ENCODE data around the gene PTH2.
A peak's percentile ranks its signal among the peaks of the same experiment; 100 is the strongest.

The PTH2 gene

DNA sequence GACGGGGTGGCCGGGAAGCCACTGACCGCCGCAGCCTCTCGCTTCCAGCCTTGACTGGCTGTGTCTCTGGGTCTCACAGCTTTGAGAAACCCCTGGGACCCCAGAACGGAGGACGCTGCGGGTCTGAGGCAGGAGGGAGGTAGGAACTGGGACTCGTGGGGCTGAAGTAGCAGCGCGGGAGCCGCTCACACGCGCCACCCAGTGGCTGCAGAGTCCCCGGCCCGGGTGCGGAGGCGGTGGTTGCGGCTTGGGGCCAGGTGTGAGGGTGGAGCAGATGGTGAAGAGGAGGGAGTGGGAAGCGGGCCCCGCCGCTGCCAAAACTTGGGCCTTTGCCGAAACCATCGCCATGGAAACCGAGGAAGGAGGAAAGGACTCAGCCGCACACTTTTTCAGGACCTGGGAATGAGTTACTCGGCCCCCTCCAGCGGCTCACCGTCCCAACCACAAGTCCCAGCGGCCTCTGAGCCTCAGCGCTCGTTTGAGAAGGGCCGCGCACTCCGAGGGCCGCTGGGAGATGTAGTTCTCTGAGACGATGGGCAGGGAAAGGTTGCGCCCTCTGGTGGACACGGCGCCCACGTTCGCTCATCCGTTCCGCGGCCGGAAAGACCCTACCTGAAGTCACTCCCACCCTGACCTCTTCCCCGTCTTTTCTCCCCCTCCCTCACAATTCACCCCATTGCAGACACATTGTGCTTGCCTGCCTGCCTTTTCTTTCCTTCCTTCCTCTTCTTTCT, 20.3 kb upstream of the PTH2 start:
- DNase-seq: peak; percentile 94
- Histone ChIP-seq H3K4me3 (ENCODE audit: low read depth, low read length) (peak overlapping the region; percentile 63), H3K27me3 (ENCODE audit: insufficient read depth, low read depth, severe bottlenecking) (no peaks in the 10 kb centered on the region), H3K9me3 (ENCODE audit: severe bottlenecking) (no peaks in the 10 kb centered on the region), H3K27ac (peak overlapping the region; percentile 67), H3K36me3 (peaks cover 21% of the 10 kb centered on the region)
- TF ChIP-seq, protein P1, sequence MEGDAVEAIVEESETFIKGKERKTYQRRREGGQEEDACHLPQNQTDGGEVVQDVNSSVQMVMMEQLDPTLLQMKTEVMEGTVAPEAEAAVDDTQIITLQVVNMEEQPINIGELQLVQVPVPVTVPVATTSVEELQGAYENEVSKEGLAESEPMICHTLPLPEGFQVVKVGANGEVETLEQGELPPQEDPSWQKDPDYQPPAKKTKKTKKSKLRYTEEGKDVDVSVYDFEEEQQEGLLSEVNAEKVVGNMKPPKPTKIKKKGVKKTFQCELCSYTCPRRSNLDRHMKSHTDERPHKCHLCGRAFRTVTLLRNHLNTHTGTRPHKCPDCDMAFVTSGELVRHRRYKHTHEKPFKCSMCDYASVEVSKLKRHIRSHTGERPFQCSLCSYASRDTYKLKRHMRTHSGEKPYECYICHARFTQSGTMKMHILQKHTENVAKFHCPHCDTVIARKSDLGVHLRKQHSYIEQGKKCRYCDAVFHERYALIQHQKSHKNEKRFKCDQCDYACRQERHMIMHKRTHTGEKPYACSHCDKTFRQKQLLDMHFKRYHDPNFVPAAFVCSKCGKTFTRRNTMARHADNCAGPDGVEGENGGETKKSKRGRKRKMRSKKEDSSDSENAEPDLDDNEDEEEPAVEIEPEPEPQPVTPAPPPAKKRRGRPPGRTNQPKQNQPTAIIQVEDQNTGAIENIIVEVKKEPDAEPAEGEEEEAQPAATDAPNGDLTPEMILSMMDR (IDR thresholded peaks at IDR 0.05; ENCODE audit: low read depth, low read length): peak; percentile 90

DNA sequence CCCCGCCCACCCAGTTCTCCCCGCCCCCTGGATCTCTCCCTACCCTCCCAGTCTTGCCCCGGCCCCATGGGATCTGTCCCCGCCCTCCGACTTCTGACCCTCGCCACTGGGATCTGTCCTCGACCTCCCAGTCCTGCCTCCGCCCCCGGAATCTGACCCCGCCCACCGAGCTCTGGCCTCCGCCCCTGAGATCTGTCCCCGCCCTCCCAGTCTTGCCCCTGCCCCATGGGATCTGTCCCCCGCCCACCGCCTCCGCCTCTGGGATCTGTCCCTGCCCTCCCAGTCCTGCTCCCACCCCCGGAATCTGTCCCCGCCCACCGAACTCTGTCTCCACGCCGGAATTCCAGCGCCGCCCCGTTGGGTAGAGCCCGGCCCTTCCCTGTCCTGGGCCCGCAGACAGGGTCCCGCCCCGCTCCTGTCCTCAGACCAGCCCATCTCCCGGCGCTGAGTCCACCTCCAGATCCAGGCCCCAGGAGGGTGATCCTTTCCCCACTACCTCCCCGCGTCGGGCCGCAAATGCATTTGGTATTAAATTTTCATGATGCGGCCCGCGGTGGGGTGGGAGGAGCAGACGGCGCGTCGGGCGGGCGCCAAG, 19.6 kb upstream of the PTH2 start:
- H3K27me3 ChIP-seq (ENCODE audit: insufficient read depth, low read depth, severe bottlenecking): no peaks in the 10 kb centered on the region
- peak; percentile 99 for DNase-seq
- peak overlapping the region; percentile 67 for H3K27ac ChIP-seq
- H3K36me3 ChIP-seq: peaks cover 15% of the 10 kb centered on the region
- no peaks in the 10 kb centered on the region for H3K9me3 ChIP-seq (ENCODE audit: severe bottlenecking)
- H3K4me3 ChIP-seq (ENCODE audit: low read depth, low read length): peak overlapping the region; percentile 63
- TF ChIP-seq, protein P1 (IDR thresholded peaks at IDR 0.05; ENCODE audit: low read depth, low read length): no peak

DNA sequence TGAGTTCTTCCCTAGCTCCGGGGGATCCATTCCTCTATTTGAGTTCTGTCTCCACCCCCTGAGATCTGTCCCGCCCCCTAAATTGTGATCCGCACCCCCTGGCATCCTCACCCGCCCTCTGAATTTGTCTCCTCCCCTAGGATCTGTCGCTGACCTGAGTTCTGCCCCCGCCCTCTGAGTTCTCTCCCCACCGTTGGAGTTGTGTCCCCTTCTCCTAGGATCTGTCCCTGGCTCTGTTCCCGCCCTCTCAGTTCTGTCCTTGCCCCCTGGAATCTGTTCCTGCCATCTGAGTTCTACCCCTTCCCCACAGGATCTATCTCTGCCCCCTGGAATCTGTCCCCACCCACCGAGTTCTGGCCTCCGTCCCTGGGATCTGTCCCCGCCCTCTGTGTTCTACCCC, 19.1 kb upstream of the PTH2 start:
- Histone ChIP-seq H3K27me3 (ENCODE audit: insufficient read depth, low read depth, severe bottlenecking) (no peaks in the 10 kb centered on the region), H3K9me3 (ENCODE audit: severe bottlenecking) (no peaks in the 10 kb centered on the region), H3K27ac (peak overlapping the region; percentile 41), H3K36me3 (peaks cover 11% of the 10 kb centered on the region), H3K4me3 (ENCODE audit: low read depth, low read length) (peak overlapping the region; percentile 54)
- DNase-seq: peak; percentile 76
- TF ChIP-seq, protein P1 (IDR thresholded peaks at IDR 0.05; ENCODE audit: low read depth, low read length): no peak

DNA sequence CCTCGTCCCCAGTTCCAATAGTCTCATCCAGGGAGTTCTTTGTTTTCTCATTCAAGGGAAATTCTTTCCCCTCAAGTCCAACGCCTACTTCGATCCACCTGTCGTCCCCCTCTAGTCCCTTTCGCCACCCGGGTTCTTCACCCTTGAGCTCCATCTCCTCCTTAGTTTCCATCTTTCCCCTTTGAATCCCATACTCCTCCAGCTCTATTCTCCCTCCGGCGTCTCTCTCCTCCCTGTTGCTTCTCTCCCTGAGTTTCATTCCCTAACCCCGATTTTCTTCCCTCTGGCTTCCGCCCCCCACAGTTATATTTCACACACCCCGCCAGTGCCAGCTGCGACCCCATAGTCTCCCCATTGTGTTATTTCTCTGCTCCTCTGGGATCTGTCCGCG, 18.7 kb upstream of the PTH2 start:
- H3K4me3 ChIP-seq (ENCODE audit: low read depth, low read length): peak overlapping the region; percentile 54
- H3K27me3 ChIP-seq (ENCODE audit: insufficient read depth, low read depth, severe bottlenecking): no peaks in the 10 kb centered on the region

DNA sequence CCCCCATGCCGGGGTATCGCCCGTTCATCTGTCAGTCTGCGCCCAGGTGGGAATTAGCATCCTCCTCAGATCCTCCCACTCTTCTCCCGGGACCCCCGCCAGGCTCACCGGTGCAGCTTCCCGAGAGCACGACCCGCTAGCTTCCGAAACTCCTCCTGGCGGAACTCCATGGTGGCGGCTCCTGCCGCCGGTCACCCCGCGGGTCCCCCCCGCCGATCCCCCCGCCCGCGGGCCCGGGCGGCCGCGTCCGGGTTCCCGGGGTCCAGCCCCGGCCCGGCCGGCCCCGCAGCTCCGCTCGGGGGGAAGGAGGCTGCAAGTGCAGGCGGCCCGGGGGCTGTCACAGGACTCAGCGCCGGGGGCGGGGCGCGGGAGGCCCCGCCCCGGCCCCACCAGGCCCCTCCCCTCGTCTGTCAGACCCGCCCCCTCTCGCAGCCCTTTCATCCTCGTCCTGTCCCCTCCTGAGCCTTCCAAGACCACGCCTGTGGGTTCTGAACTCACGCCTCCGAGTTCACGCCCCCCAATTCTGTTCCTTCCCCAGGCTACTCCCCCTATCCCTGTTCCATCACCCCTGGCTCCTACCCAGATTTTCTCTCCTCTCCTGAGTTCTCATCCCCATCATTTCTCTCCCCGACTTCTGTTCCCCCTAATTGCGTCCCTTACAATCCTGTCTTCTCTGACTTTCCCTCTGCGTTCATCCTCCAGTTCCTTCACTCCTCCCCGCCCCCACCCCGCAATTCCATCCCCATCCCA, 18.1 kb upstream of the PTH2 start, which contains the start of gene SLC17A7:
TSS of gene SLC17A7 (minus strand) at position 318 of the 750 bp plus-strand sequence. CDS start at position 170, 148 bp downstream.
- TF ChIP-seq, protein P1 (IDR thresholded peaks at IDR 0.05; ENCODE audit: low read depth, low read length): 0 out of 2 replicates have a peak, but pooled peaks have one; percentile 4
- peak within 1 kb of the TSS; percentile 84 for H3K27ac ChIP-seq

More for the DNA sequence above, 18.7 kb upstream of the PTH2 start:
- Histone ChIP-seq H3K9me3 (ENCODE audit: severe bottlenecking) (no peaks in the 10 kb centered on the region), H3K36me3 (peaks cover 8% of the 10 kb centered on the region), H3K27ac (peak overlapping the region; percentile 41)
- TF ChIP-seq, protein P1 (IDR thresholded peaks at IDR 0.05; ENCODE audit: low read depth, low read length): no peak
- DNase-seq: no peak

More for the DNA sequence above, 18.1 kb upstream of the PTH2 start, which contains the start of gene SLC17A7:
- DNase-seq: peak; percentile 82
- H3K27me3 ChIP-seq (ENCODE audit: insufficient read depth, low read depth, severe bottlenecking): no peaks in the 10 kb centered on the region
- H3K36me3 ChIP-seq: peaks cover 8% of the 10 kb centered on the region
- peak within 1 kb of the TSS; percentile 97 for H3K4me3 ChIP-seq (ENCODE audit: low read depth, low read length)
- H3K9me3 ChIP-seq (ENCODE audit: severe bottlenecking): no peaks in the 10 kb centered on the region

Data from WERI-Rb-1 (cell line).